ENCODE data around the gene C1QTNF2. TPM values are rescaled to one million over a fixed set of nuclear protein-coding genes. Genes with fewer than 3 reads are reported as not detected.

C1QTNF2 gene
- total RNA-seq, 1 donor from 2014 or later = 0.42 TPM

- H3K4me1 Mint-ChIP-seq = peaks cover 52% of the 10 kb centered on the region
- TF ChIP-seq CTCF (conservative IDR thresholded peaks at IDR 0.05) = no peak
- peaks cover 5% of the 10 kb centered on the region for H3K36me3 Mint-ChIP-seq (ENCODE audit: low read depth)
- DNase-seq (ENCODE audit: low read depth, low spot score) = peak; percentile 88
- H3K27me3 Mint-ChIP-seq (ENCODE audit: low read depth) = no peaks in the 10 kb centered on the region
- no peaks in the 10 kb centered on the region for H3K9me3 Mint-ChIP-seq
- H3K27ac Mint-ChIP-seq (ENCODE audit: unreplicated experiment) = peak within 1 kb of the TSS; percentile 98
- H3K4me3 Mint-ChIP-seq = peak within 1 kb of the TSS; percentile 92
Measured at GRCh38 chr5:160399402-160400353, 29.3 kb upstream of the C1QTNF2 start, which contains the start of gene FAM200C. TSS of gene FAM200C (minus strand) at chr5:160400054. CDS start at chr5:160395490, 4,564 bp downstream.

GRCh38 chr5:160398806-160399205, 28.4 kb upstream of the C1QTNF2 start:
- Mint-ChIP-seq H3K4me1 (peaks cover 52% of the 10 kb centered on the region), H3K27ac (ENCODE audit: unreplicated experiment) (peak overlapping the region; percentile 98), H3K9me3 (no peaks in the 10 kb centered on the region), H3K4me3 (peak overlapping the region; percentile 92), H3K27me3 (ENCODE audit: low read depth) (no peaks in the 10 kb centered on the region), H3K36me3 (ENCODE audit: low read depth) (peaks cover 5% of the 10 kb centered on the region)
- DNase-seq (ENCODE audit: low read depth, low spot score) = no peak
- TF ChIP-seq CTCF (conservative IDR thresholded peaks at IDR 0.05) = no peak

GRCh38 chr5:160397492-160397891, 27.1 kb upstream of the C1QTNF2 start:
- Mint-ChIP-seq H3K27me3 (ENCODE audit: low read depth) (no peaks in the 10 kb centered on the region), H3K9me3 (no peaks in the 10 kb centered on the region), H3K36me3 (ENCODE audit: low read depth) (no peaks in the 10 kb centered on the region), H3K4me3 (peak overlapping the region; percentile 92), H3K4me1 (peaks cover 52% of the 10 kb centered on the region), H3K27ac (ENCODE audit: unreplicated experiment) (no peak overlapping the region)
- TF ChIP-seq CTCF (conservative IDR thresholded peaks at IDR 0.05) = no peak
- no peak for DNase-seq (ENCODE audit: low read depth, low spot score)

GRCh38 chr5:160395111-160395510, 24.7 kb upstream of the C1QTNF2 start:
- Mint-ChIP-seq H3K27me3 (ENCODE audit: low read depth) (no peaks in the 10 kb centered on the region), H3K9me3 (no peaks in the 10 kb centered on the region), H3K36me3 (ENCODE audit: low read depth) (peaks cover 3% of the 10 kb centered on the region), H3K4me1 (peaks cover 49% of the 10 kb centered on the region), H3K4me3 (no peak overlapping the region), H3K27ac (ENCODE audit: unreplicated experiment) (no peak overlapping the region)
- no peak for DNase-seq (ENCODE audit: low read depth, low spot score)
- TF ChIP-seq CTCF (conservative IDR thresholded peaks at IDR 0.05) = no peak

GRCh38 chr5:160390787-160391696, 20.6 kb upstream of the C1QTNF2 start:
- Mint-ChIP-seq H3K9me3 (peaks cover 17% of the 10 kb centered on the region), H3K4me3 (no peak overlapping the region), H3K27ac (ENCODE audit: unreplicated experiment) (no peak overlapping the region), H3K4me1 (peaks cover 12% of the 10 kb centered on the region), H3K27me3 (ENCODE audit: low read depth) (no peaks in the 10 kb centered on the region), H3K36me3 (ENCODE audit: low read depth) (peaks cover 27% of the 10 kb centered on the region)
- DNase-seq (ENCODE audit: low read depth, low spot score) = no peak
- peak; percentile 77 for TF ChIP-seq CTCF (conservative IDR thresholded peaks at IDR 0.05)

Data from neural crest cell (in vitro differentiated cells).